Thoracic aorta (tissue), 2 donors: ENCODE measurements around the gene PTPRG. TPM values are rescaled to one million over a fixed set of nuclear protein-coding genes. Genes with fewer than 3 reads are reported as not detected.

Experiments used
- ATAC-seq: fragments of 150-250 bp; one replicate; pipeline ENCODE4 v1.8.0; 2017; ENCODE audit warnings: low read depth; ENCODE audit not compliant: insufficient number of reproducible peaks, low FRiP score
- DNase-seq: peaks from one replicate; pipeline ENCODE4 v3.0.0-alpha.2; 2020; ENCODE audit warnings: low spot score
- H3K27ac ChIP-seq, 2 donors: fragments of 200-600 bp; sonication (generic); 1 replicate in 1 of 2; 2 replicates in 1 of 2; pipeline ENCODE4 v1.5.1; 2016; ENCODE audit warnings: mild to moderate bottlenecking in 2 of 2, moderate library complexity in 2 of 2
- H3K27me3 ChIP-seq: fragments of 200-600 bp; sonication (generic); replicated peaks from 2 replicates; pipeline ENCODE4 v1.6.0; 2016; ENCODE audit warnings: mild to moderate bottlenecking; ENCODE audit not compliant: insufficient read depth
- H3K36me3 ChIP-seq: fragments of 200-600 bp; sonication (generic); one replicate; pipeline ENCODE4 v1.5.1; 2016
- H3K4me1 ChIP-seq, 2 donors: fragments of 200-600 bp; sonication (generic); 1 replicate in 1 of 2; 2 replicates in 1 of 2; pipeline versions ENCODE4 v1.5.1 to v1.6.0; 2016; ENCODE audit warnings: low read depth in 2 of 2, mild to moderate bottlenecking in 1 of 2; ENCODE audit not compliant: control insufficient read depth in 1 of 2
- H3K4me3 ChIP-seq: fragments of 200-600 bp; sonication (generic); 2 replicates; pipeline ENCODE4 v1.5.1; 2016; ENCODE audit warnings: mild to moderate bottlenecking
- H3K9me3 ChIP-seq: fragments of 200-600 bp; sonication (generic); 2 replicates; pipeline ENCODE4 v1.5.1; 2016
- CTCF ChIP-seq: fragments of 200-600 bp; sonication (generic); IDR thresholded peaks from one replicate; pipeline ENCODE4 v1.5.1; 2019; ENCODE audit warnings: antibody characterized with exemption
- total RNA-seq, 2 donors: library from RNA; depleted of rRNA; stranded (reverse); fragments of >200 nt; gene quantifications; one replicate each; pipeline versions ENCODE4 v1.1.0 to v1.2.3, GENCODE V29; 2016

Gene PTPRG
- total RNA-seq, 2 donors from 2014 or later: 154 to 208 TPM

DNA sequence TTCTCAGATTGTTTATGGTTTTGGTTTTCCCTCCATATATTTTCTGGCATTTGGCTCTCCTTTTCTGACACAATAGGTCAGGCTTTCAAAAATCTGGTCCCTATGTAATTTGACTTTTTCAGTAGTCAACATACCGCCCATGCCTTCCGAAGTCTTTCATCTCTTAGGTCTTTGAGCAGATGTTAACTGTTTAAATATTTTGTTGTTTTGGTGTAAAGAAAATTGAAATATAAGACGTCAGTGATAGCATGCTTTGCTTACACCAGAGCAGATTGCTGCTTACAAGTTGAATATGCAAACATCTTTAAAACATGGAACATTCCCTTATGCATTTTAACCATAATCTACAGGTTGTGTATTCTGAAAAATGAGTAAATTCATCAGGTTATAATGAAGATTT, 233.0 kb downstream of the PTPRG start:
- Histone ChIP-seq H3K36me3 (no peaks in the 10 kb centered on the region), H3K4me3 (no peak overlapping the region), H3K27ac (no peak overlapping the region), H3K27me3 (no peaks in the 10 kb centered on the region), H3K4me1 (peaks cover 9 to 36% of the 10 kb centered on the region in 2 donors), H3K9me3 (no peaks in the 10 kb centered on the region)
- TF ChIP-seq CTCF: no peak
- ATAC-seq (no peak), DNase-seq (no peak)

DNA sequence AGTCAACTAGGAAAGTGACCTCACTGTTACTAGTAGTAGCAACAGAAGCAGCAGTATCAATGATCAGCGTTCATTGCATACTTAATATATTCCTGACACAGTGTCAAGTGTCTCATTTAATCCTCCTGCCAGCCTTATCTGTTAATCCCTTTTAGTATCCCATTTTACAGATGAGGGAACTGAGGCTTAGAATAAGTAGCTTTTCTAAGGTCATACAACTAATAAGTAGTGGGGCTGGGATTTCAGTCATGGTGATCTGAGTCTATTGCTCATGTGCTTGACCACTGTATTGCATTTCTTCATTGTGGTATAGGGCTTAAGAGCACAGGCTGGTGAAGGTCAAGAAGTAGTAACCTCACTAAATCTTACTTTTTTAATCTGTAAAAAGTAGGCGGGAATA, 233.6 kb downstream of the PTPRG start:
- ATAC-seq: no peak
- H3K27me3 ChIP-seq: no peaks in the 10 kb centered on the region
- DNase-seq: no peak
- no peak for TF ChIP-seq CTCF
- H3K4me3 ChIP-seq: no peak overlapping the region
- H3K27ac ChIP-seq: no peak overlapping the region
- H3K9me3 ChIP-seq: no peaks in the 10 kb centered on the region
- no peaks in the 10 kb centered on the region for H3K36me3 ChIP-seq
- H3K4me1 ChIP-seq: peaks cover 10 to 36% of the 10 kb centered on the region in 2 donors

GRCh38 chr3:61796088-61796680, 234.8 kb downstream of the PTPRG start:
- ATAC-seq (no peak), DNase-seq (no peak)
- H3K4me3 ChIP-seq: no peak overlapping the region
- H3K27me3 ChIP-seq: no peaks in the 10 kb centered on the region
- H3K9me3 ChIP-seq: no peaks in the 10 kb centered on the region
- H3K4me1 ChIP-seq: peaks cover 13 to 35% of the 10 kb centered on the region in 2 donors
- no peaks in the 10 kb centered on the region for H3K36me3 ChIP-seq
- no peak overlapping the region for H3K27ac ChIP-seq
- no peak for TF ChIP-seq CTCF

- Histone ChIP-seq H3K4me1 (peaks cover 13 to 35% of the 10 kb centered on the region in 2 donors), H3K27me3 (no peaks in the 10 kb centered on the region), H3K36me3 (no peaks in the 10 kb centered on the region), H3K9me3 (no peaks in the 10 kb centered on the region), H3K4me3 (no peak overlapping the region), H3K27ac (no peak overlapping the region)
- TF ChIP-seq CTCF: no peak
- ATAC-seq (no peak), DNase-seq (no peak)
Observed at GRCh38 chr3:61796911-61797310, 235.5 kb downstream of the PTPRG start.

DNA sequence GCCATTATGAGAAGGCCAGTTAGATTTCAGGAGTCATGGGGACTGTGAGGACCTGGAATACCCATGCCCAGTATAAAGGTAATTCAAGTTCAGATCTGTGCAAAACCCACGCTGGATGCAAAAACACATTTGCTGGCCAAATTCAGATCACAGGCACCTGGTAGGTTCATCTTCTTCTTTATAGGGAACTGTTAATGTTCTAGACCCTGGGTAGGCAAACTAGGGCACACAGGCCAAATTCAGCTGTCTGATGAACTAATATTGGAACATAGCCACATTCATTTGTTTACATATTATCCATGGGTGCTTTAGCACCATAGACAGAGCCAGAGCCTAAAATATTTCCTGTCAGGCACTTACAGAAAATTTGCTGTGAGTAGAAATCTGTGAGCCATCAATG, 241.4 kb downstream of the PTPRG start:
- DNase-seq (no peak), ATAC-seq (no peak)
- no peak overlapping the region for H3K27ac ChIP-seq
- TF ChIP-seq CTCF: no peak
- no peaks in the 10 kb centered on the region for H3K27me3 ChIP-seq
- peaks cover 26 to 69% of the 10 kb centered on the region in 2 donors for H3K4me1 ChIP-seq
- no peaks in the 10 kb centered on the region for H3K9me3 ChIP-seq
- no peak overlapping the region for H3K4me3 ChIP-seq
- no peaks in the 10 kb centered on the region for H3K36me3 ChIP-seq
